Mucosa of descending colon (tissue), 3 donors: ENCODE data around the gene FST. TPM values are rescaled to one million over a fixed set of nuclear protein-coding genes. Genes with fewer than 3 reads are reported as not detected.

ENCODE experiments used
- ATAC-seq: fragments of 200-7000 bp; cut with Tn5 transposase; one replicate; pipeline ENCODE4 v1.9.1; 2020; ENCODE audit warnings: mild to moderate bottlenecking, moderate library complexity
- DNase-seq, 3 donors: peaks; one replicate each; pipeline ENCODE4 v3.0.0-alpha.2; 2020
- H3K36me3 ChIP-seq: fragments of 200-600 bp; one replicate; pipeline ENCODE4 v1.8.0; 2021; ENCODE audit warnings: low read depth, mild to moderate bottlenecking
- H3K4me1 ChIP-seq: fragments of 200-600 bp; one replicate; pipeline ENCODE4 v1.8.0; 2021; ENCODE audit warnings: low read depth, mild to moderate bottlenecking
- H3K4me3 ChIP-seq: fragments of 200-600 bp; one replicate; pipeline ENCODE4 v1.8.0; 2021; ENCODE audit warnings: mild to moderate bottlenecking
- H3K9me3 ChIP-seq: fragments of 200-600 bp; one replicate; pipeline ENCODE4 v1.8.0; 2021; ENCODE audit warnings: mild to moderate bottlenecking
- intact Hi-C, 2 donors: fragments of 100-400 bp; cut with DNase I in 1 of 2; cut with micrococcal nuclease in 1 of 2; formaldehyde crosslinking; loops; one replicate each; pipeline versions ENCODE4 v1.11.0 to v1.11.1; 2022; cut with DNase I, micrococcal nuclease
- total RNA-seq, 3 donors: library from RNA; stranded (reverse); fragmentation: NEBNext Ultra II Directional in 2 of 3; extraction: Animal tissue kit (Norgen Biotek cat#: 25700) in 2 of 3; gene quantifications; one replicate each; pipeline versions ENCODE4 v1.2.1 to v1.2.4, GENCODE V29; 2021 to 2023
- TF ChIP-seq, protein P1 (sequence below): fragments of 200-600 bp; IDR thresholded peaks from one replicate; pipeline ENCODE4 v1.8.0; 2022; ENCODE audit warnings: antibody characterized with exemption, mild to moderate bottlenecking
- donor health status: DM: no; HTN: no; CAD: no; lungs with moderate emphysema.
- donor health status: DM: no; HTN: no; CAD: no.
- donor health status: DM: no; HTN: yes; CAD: no.

Gene FST
- total RNA-seq, 3 donors from 2014 or later, result 0.81 to 11.5 (median 2.8) TPM

DNA sequence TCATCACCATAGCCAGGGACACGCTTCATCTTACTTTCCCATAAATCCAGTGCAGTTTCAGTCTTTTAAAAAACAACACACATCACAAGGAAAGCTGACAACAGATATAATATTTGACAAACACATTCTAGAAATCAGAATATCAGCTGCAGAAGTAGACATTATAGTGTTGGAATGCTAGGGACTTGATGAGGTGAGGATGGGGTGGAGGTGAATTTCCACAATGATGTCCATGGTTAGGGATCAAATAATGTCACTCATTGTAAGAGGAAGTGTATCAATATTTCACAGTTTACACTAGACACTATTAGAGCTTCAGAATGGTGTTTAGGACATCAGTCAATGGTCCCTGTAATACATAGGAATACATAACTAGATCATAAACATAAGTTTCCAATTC, 7.0 kb downstream of the FST start:
- no peak for ATAC-seq
- DNase-seq, result no peak
- Histone ChIP-seq H3K9me3 (no peaks in the 10 kb centered on the region), H3K4me1 (no peaks in the 10 kb centered on the region), H3K36me3 (no peaks in the 10 kb centered on the region), H3K4me3 (no peak overlapping the region)
- TF ChIP-seq, protein P1, sequence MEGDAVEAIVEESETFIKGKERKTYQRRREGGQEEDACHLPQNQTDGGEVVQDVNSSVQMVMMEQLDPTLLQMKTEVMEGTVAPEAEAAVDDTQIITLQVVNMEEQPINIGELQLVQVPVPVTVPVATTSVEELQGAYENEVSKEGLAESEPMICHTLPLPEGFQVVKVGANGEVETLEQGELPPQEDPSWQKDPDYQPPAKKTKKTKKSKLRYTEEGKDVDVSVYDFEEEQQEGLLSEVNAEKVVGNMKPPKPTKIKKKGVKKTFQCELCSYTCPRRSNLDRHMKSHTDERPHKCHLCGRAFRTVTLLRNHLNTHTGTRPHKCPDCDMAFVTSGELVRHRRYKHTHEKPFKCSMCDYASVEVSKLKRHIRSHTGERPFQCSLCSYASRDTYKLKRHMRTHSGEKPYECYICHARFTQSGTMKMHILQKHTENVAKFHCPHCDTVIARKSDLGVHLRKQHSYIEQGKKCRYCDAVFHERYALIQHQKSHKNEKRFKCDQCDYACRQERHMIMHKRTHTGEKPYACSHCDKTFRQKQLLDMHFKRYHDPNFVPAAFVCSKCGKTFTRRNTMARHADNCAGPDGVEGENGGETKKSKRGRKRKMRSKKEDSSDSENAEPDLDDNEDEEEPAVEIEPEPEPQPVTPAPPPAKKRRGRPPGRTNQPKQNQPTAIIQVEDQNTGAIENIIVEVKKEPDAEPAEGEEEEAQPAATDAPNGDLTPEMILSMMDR, result no peak
- intact Hi-C loops, result loop anchor here in 1 of 2 donors (10.0 kb wide), 1 partner anchor 77 kb away; the partner anchor contains the start of gene NDUFS4

DNA sequence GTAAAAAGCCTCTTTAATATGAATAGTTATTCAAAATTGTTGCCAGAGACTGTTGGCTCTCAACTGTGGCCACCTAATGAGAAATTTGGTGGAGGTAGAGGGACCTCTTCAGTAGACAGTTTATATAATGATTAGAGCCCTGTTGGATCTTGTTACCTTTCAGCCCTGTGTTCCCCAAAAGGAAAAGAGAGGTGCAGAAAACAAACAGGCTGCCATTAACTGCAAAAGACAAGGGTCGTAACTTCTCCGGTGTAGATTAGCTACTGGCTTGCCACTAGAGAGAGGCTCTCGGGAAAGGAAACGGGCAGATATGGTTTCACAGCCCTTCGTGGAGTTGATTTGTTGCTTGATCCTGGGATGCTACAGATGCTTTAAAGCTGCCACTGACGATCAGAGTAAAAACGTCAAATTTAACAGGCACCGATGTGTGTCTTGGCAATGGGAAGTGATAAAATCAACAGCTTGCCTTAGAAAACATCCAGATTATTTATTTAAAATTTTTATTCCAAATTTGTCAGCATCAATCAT, 7.8 kb downstream of the FST start:
- TF ChIP-seq, protein P1, result no peak
- intact Hi-C loops, result loop anchor here in 1 of 2 donors (10.0 kb wide), 1 partner anchor 77 kb away; the partner anchor contains the start of gene NDUFS4
- no peaks in the 10 kb centered on the region for H3K36me3 ChIP-seq
- ATAC-seq (no peak), DNase-seq (no peak)
- no peak overlapping the region for H3K4me3 ChIP-seq
- H3K4me1 ChIP-seq, result no peaks in the 10 kb centered on the region
- H3K9me3 ChIP-seq, result no peaks in the 10 kb centered on the region

DNA sequence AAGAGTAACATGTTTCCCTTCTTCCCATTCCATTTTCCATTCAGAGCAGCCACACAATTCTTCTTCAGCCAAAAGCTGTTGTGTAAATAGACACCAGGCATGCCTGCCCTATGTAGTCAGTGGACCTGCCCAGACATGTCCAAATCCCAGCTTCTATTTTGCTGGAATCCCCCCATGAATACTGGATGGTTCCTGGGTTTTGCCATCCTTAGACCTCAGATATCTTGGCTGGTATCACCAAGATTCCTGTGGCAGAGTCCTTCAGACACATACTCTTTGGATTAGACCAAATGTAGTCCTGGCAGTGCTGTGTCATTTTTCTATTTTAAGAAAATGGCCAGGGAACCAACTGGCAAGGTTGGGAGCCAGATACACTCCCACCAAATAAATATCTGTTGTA, 10.3 kb downstream of the FST start:
- TF ChIP-seq, protein P1, result no peak
- Histone ChIP-seq H3K36me3 (no peaks in the 10 kb centered on the region), H3K9me3 (no peaks in the 10 kb centered on the region), H3K4me1 (no peaks in the 10 kb centered on the region), H3K4me3 (no peak overlapping the region)
- intact Hi-C loops, result no loop called here
- no peak for ATAC-seq
- DNase-seq, result no peak

DNA sequence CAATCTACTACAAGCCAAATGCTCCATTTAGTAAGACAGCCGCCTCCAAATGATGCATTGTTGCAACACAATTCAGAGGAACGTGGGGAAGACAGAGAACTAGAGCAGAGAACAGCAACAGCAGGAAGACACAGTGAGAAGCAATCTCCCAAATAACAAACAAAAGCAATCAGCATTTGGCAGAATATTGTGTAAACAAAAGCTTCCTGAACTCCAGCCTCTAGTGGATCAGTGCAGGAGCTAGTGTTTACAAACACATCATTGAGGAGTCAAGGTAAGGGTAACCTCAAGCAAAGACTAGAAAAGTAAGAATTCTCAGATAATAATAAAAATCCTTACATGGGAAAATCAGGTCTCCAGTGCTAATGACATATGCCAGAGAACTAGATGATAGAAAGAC, 20.6 kb downstream of the FST start:
- Histone ChIP-seq H3K36me3 (no peaks in the 10 kb centered on the region), H3K4me1 (no peaks in the 10 kb centered on the region), H3K9me3 (no peaks in the 10 kb centered on the region), H3K4me3 (no peak overlapping the region)
- intact Hi-C loops, result no loop called here
- ATAC-seq (no peak), DNase-seq (no peak)
- TF ChIP-seq, protein P1, result no peak

DNA sequence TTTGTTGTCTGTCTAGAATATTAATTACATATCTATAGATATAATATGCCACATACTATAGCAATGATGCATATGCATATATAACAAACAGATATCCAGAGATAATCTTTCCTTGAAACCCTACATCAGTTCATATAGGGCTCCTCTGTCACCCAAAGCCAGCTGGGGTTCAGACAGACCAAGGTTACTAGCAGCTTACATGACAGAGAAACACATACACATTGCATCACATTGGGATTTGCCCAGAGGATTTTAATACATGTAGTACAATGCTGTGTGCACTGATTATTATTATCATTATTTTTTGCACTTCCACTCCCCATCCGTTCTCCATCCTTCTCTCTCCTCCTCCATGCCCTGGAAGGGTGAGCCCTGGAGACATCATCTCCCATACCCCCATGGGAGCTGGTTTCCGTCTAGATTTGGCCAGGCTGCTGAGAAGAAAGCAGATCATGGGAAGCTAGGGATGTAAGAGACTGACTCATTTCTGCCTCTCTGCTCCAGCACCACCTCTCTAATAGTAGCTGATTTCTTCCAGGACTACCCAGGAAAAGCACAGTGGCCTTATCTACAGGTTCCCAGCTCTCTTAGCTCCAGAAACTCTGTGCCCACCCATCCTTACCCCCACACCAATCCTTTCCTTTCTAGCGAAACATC, 23.3 kb downstream of the FST start:
- TF ChIP-seq, protein P1, result no peak
- intact Hi-C loops, result no loop called here
- DNase-seq (no peak), ATAC-seq (no peak)
- H3K4me3 ChIP-seq, result no peak overlapping the region
- no peaks in the 10 kb centered on the region for H3K4me1 ChIP-seq
- H3K36me3 ChIP-seq, result no peaks in the 10 kb centered on the region
- peaks cover 4% of the 10 kb centered on the region for H3K9me3 ChIP-seq
